Esophagus squamous epithelium (tissue), 4 donors: ENCODE data around the gene GREM2.

ENCODE experiments used
- POLR2A ChIP-seq, 4 donors: fragments of 450-650 bp; IDR thresholded peaks; one replicate each; pipeline ENCODE4 v1.6.1; 2017; ENCODE audit warnings: antibody characterized with exemption in 4 of 4, mild to moderate bottlenecking in 4 of 4, moderate library complexity in 3 of 4
- TF ChIP-seq, protein P1 (sequence below), 6 experiments: fragments of 450-650 bp in 4 of 6; fragments of 200-600 bp in 2 of 6; sonication (generic) in 2 of 6; IDR thresholded peaks; one replicate each; pipeline ENCODE4 v1.5.1; 2016 to 2019; ENCODE audit warnings: antibody characterized with exemption in 6 of 6, mild to moderate bottlenecking in 4 of 6, moderate library complexity in 4 of 6

DNA sequence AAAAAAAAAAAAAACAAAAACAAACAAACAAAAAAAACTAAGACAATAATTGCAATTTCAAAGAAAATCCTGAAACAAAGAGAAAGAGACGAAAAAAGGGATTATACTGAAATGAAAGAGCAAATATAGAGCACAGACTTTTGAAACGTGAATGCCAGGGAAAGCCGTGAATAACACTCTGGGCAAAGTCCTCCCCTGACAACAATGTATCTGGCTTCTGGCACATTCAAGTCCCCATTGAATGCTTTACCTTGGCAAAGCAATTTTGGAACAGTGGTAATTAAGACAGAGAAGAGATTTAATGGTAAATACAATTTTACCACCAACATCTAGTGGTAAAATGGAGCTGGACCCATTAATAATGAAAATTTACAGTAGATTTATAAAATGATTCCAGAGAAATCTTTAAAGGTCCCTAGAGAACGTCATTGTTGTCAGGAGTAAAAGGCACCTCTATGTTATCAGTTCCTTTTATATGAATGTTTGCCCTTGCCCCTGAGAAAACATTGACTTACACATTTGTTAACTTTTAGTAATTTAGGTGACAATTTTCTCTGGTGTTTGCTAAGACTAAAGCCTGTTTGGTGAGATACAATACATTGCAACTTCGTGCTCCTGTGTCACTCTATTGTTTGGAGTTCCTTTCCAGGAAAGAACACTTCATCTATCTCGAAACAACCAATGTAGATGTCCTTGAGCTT lies 89.7 kb downstream of the GREM2 start:
- TF ChIP-seq POLR2A (IDR thresholded peaks at IDR 0.05) = no peak
- TF ChIP-seq, protein P1, sequence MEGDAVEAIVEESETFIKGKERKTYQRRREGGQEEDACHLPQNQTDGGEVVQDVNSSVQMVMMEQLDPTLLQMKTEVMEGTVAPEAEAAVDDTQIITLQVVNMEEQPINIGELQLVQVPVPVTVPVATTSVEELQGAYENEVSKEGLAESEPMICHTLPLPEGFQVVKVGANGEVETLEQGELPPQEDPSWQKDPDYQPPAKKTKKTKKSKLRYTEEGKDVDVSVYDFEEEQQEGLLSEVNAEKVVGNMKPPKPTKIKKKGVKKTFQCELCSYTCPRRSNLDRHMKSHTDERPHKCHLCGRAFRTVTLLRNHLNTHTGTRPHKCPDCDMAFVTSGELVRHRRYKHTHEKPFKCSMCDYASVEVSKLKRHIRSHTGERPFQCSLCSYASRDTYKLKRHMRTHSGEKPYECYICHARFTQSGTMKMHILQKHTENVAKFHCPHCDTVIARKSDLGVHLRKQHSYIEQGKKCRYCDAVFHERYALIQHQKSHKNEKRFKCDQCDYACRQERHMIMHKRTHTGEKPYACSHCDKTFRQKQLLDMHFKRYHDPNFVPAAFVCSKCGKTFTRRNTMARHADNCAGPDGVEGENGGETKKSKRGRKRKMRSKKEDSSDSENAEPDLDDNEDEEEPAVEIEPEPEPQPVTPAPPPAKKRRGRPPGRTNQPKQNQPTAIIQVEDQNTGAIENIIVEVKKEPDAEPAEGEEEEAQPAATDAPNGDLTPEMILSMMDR (IDR thresholded peaks at IDR 0.05) = no peak
